GM21515 (cell line): ENCODE results near the gene UTP11.
"Not testable (repeated sequence)": the region's sequence is repeated elsewhere in the genome, so short reads cannot be mapped to it uniquely, and the experiment has no call there.

Source experiments
- ATAC-seq: cut with Tn5 transposase; IDR thresholded peaks from one replicate; pipeline ENCODE4 v1.9.1; 2021; ENCODE audit not compliant: unreplicated experiment

UTP11 gene

GRCh38 chr1:38012363-38013226 is at the start of gene UTP11:
Gene UTP11 (plus strand): TSS chr1:38012734. CDS start chr1:38012803, 69 bp downstream.
- ATAC-seq, result peak; percentile 91

GRCh38 chr1:37964106-37964505 is 48.4 kb upstream of the UTP11 start:
- not testable (repeated sequence) for ATAC-seq

- ATAC-seq, result no peak
Observed at GRCh38 chr1:37965301-37965700, 47.2 kb upstream of the UTP11 start.

- ATAC-seq, result not testable (repeated sequence)
Observed at GRCh38 chr1:37973684-37974083, 38.9 kb upstream of the UTP11 start.

GRCh38 chr1:37974567-37974966 is 38.0 kb upstream of the UTP11 start:
- no peak for ATAC-seq

GRCh38 chr1:37975083-37975482 is 37.5 kb upstream of the UTP11 start:
- ATAC-seq, result not testable (repeated sequence)

- ATAC-seq, result no peak
Observed at GRCh38 chr1:37978541-37978940, 34.0 kb upstream of the UTP11 start.

- no peak for ATAC-seq
Observed at GRCh38 chr1:37983546-37983945, 29.0 kb upstream of the UTP11 start.

GRCh38 chr1:37987679-37988078 is 24.9 kb upstream of the UTP11 start:
- ATAC-seq, result no peak

- peak; percentile 8 for ATAC-seq
Observed at GRCh38 chr1:37989361-37989930, 23.1 kb upstream of the UTP11 start.

GRCh38 chr1:37994886-37995566 is 17.5 kb upstream of the UTP11 start:
- ATAC-seq, result no peak

GRCh38 chr1:37995751-37996345 is 16.7 kb upstream of the UTP11 start:
- no peak for ATAC-seq

- no peak for ATAC-seq
Observed at GRCh38 chr1:37997256-37998088, 15.1 kb upstream of the UTP11 start.

- ATAC-seq, result no peak
Observed at GRCh38 chr1:37998089-37998808, 14.3 kb upstream of the UTP11 start.

GRCh38 chr1:37998913-37999429 is 13.6 kb upstream of the UTP11 start:
- no peak for ATAC-seq

- no peak for ATAC-seq
Observed at GRCh38 chr1:37999430-38000232, 12.9 kb upstream of the UTP11 start.

- ATAC-seq, result no peak
Observed at GRCh38 chr1:38000233-38000528, 12.4 kb upstream of the UTP11 start.

- ATAC-seq, result no peak
Observed at GRCh38 chr1:38000529-38001455, 11.7 kb upstream of the UTP11 start.
